ENCODE results near the gene TANGO6. TPM values are rescaled to one million over a fixed set of nuclear protein-coding genes. Genes with fewer than 3 reads are reported as not detected.

The TANGO6 gene
- total RNA-seq, 1 experiment from 2014 or later: 22.3 TPM

DNA sequence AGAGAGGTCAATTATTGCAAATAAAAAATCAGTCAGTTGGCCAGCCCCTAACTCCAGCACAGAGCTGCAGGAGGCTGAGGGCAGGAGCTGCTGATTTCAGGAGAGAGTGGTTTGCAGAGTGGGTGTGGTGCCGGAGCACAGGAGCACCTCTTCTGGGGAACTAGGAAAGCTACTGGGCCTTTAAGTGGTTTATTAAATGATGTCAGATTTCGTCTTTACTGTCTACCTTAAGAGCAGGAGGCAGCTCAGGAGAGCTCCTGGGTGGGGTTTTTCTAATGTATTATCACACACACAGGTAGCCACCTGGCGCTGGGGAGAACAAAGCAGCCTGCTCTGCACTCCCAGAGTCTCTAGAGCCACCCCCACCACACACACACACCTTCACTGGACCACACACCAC lies 250.6 kb downstream of the TANGO6 start:
- DNase-seq (ENCODE audit: low spot score): no peak

DNA sequence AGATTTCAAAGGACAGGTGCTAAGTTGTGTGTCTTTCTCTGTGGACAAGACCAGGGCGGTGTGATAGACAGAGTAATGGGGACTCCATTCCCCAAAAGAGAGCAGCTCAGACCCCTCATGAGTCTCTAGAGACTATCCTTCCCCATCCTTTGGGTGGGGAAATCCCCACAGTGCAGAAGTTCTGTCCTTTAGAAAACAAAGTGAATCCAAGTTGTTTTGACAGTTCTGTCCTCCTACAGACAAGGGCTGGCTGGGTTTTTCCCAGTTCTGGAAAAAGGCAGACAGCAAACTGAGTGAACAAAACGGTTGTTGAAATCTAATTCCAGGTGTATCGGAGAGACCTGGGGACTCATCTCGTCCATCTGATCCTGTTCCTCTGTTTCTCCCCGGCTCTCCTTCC lies 251.2 kb downstream of the TANGO6 start:
- no peak for DNase-seq (ENCODE audit: low spot score)

- no peak for DNase-seq (ENCODE audit: low spot score)
Measured at GRCh38 chr16:69095193-69095592, 251.9 kb downstream of the TANGO6 start.

- no peak for DNase-seq (ENCODE audit: low spot score)
Measured at GRCh38 chr16:69100071-69100691, 256.9 kb downstream of the TANGO6 start.

DNA sequence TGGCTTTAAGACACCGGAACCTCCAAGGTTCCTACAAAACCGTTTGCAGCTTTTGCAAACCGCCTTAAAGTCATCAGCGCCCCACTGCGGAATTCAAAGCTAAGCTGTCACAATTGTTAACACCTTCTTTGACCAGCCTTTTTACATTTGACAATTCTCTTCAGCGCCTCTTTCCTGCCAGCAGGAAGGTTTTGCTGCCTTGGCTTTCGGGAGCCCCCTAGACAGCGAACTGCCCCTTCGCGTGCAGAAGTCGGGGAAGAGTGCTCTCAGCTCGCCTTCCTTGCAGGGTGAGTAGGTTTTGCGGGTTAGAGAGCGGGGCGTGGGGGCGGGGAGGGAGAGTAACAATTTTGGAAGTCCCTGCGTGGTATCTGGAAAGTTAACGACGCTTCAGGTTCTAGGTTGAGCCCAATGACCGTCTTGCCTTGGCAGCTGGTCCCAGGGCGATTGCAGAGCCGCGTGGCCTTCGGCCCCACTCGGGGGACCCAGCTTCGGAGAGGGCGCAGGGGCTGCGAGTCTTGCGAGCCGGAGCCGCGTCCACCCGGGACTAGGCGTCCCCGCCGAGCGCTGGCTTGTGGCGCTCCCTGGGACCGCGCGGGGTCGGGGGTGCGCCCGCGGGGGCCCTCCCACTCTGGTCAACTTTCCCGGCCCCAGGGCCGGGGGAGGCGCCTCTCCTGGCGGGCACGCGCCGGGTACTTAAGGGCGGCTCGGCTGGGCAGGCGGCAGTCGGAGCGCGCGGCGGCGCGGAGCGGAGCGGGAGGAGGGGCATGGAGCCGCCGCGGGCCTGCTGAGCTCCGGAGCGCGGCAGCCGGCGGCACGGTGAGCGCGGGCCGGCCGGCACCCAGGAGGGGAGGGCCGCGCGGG lies 262.4 kb downstream of the TANGO6 start, which contains the start of gene HAS3:
TSS of gene HAS3 (plus strand) at position 153 of the 861 bp plus-strand sequence. CDS start 3,743 bp downstream, outside the sequence.
- DNase-seq (ENCODE audit: low spot score): peak; percentile 51

DNA sequence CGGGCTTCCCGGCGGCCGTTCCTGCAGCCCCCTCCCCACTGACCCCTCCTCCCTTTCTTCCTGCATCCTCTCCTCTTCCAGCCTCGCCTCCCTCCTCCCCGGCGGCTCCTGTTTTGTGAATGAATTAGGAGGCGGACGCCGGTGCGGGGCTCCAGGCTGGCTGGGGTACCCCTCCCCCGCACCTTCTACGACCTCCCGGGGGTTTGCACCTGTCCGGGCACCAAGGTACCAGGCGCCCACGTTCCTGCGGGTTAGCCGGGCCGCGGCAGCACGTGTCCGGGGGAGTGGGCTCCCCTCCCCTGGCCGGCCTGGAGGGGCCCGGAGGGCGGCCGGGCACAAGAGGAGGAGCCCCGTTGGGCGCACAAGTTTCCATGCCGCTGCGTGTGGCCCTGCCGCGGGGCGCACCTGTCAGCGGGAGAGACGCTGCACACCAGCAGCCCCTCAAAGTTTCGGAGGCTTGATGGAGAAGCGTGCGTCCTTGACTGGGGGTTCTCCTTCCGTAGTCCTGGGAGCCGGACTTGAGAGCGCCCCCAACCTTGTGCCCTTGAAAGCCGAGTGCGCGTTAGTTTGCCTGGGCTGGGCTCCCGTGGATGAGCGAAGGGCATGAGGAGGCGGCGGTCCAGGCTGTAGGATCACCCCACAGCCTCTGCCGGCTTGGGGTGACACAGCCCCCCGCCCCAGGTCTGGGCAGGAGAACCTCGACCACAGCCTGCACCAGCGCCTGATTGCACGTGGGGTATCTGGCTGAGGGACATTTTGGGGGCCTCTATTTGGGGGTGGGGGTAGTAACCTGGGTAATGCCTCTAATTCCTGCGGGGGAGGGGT lies 263.4 kb downstream of the TANGO6 start:
- DNase-seq (ENCODE audit: low spot score): no peak

- DNase-seq (ENCODE audit: low spot score): no peak
Measured at GRCh38 chr16:69107316-69107962, 264.1 kb downstream of the TANGO6 start.

- DNase-seq (ENCODE audit: low spot score): no peak
Measured at GRCh38 chr16:69108064-69108904, 265.0 kb downstream of the TANGO6 start.

- no peak for DNase-seq (ENCODE audit: low spot score)
Measured at GRCh38 chr16:69108905-69109252, 265.5 kb downstream of the TANGO6 start.

DNA sequence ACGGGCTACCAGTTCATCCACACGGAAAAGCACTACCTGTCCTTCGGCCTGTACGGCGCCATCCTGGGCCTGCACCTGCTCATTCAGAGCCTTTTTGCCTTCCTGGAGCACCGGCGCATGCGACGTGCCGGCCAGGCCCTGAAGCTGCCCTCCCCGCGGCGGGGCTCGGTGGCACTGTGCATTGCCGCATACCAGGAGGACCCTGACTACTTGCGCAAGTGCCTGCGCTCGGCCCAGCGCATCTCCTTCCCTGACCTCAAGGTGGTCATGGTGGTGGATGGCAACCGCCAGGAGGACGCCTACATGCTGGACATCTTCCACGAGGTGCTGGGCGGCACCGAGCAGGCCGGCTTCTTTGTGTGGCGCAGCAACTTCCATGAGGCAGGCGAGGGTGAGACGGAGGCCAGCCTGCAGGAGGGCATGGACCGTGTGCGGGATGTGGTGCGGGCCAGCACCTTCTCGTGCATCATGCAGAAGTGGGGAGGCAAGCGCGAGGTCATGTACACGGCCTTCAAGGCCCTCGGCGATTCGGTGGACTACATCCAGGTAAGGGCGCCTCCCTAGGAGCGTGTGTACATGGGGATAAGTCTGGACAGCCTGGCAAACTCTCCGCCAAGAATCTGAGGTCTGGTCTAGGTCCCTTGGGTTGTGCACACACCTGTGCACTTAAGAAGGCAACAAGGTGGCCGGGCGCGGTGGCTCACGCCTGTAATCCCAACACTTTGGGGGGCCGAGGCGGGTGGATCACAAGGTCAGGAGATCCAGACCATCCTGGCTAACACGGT lies 266.3 kb downstream of the TANGO6 start:
- no peak for DNase-seq (ENCODE audit: low spot score)

DNA sequence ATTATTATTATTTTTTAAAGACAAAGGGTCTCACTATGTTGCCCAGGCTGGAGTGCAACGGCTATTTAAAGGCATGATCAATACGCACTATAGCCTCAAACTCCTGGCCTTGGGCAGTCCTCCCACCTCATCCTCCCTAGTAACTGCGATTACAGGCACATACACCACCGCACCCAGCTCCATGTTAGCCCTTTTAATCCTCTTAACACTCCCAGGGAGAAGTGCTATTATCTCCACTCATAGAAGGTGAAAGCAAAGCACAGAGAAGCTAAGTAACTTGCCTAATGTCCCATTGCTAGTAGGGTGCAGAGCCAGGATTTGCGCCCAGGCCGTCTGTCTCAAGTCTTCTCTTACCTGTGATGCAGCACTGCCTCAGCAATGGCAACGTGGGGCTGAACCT lies 267.1 kb downstream of the TANGO6 start:
- DNase-seq (ENCODE audit: low spot score): no peak

DNA sequence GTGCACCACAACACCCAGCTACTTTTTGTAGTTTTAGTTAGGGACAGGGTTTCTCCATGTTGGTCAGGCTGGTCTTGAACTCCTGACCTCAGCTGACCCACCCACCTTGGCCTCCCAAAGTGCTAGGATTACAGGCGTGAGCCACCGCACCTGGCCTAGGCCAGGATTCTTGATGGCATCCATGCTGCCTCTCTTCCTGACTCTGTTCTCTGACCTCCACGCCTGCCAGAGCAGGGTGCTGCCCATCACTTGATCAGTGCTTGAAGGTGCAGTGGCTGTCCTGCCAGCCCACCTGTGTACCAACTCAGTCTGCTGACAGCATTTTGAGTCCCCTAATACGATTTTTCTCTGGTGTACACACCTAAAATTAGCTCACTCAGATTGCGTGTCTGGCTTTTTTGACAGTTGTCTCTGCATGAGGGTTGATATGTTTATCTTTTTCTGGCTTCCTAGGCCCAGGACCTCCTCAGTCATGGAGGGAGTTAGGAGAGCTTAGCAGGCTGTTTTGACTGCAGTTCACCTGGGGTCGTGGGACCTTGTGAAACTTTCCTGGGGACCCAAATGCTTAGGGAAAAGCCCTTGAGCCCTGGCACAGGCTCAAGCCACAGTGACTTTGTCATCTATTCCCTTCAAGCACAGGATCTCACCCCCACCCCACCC lies 268.0 kb downstream of the TANGO6 start:
- no peak for DNase-seq (ENCODE audit: low spot score)

GRCh38 chr16:69111876-69112230 lies 268.5 kb downstream of the TANGO6 start:
- no peak for DNase-seq (ENCODE audit: low spot score)

DNA sequence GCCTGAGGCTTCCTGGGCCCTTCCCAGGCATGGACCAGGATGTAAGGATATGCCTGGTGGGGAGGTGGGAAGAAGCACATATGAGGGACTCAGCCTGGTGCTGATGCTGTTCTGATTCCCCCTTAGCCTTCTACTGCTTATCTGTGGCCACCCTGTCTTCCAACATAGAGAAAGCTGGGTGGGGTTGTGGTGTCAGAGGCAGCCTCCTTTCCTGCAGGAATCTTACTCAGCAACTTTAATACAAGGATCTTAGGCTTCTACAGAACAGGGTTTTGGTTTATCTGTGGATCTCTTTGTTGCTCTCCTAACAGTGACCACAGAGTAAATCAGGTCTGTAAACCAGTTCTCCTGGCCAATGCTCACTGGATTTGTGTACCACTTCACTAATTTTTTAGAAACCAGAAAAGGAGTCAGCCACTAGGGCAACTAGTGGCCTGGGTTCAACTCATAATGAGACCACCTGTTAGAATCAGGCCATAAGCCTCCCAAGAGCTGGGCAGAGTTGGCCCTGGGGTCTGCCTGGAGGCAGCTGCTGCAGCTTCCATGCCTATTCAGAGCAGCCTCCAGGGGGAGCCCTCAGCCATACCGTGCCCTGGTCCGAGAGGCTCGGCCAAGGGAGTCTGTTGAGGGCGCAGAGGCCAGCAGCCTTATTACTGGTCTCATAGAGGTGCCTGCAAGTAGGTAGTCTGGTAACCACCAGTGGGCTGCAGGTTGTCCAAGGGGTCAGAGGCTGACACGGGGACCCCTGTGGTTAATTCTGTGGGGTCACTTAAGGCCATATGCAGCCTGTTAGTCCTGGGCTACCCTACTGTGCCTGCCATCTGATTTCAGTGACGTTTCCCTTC lies 269.2 kb downstream of the TANGO6 start:
- DNase-seq (ENCODE audit: low spot score): peak; percentile 56

- no peak for DNase-seq (ENCODE audit: low spot score)
Measured at GRCh38 chr16:69113216-69113615, 269.9 kb downstream of the TANGO6 start.

DNA sequence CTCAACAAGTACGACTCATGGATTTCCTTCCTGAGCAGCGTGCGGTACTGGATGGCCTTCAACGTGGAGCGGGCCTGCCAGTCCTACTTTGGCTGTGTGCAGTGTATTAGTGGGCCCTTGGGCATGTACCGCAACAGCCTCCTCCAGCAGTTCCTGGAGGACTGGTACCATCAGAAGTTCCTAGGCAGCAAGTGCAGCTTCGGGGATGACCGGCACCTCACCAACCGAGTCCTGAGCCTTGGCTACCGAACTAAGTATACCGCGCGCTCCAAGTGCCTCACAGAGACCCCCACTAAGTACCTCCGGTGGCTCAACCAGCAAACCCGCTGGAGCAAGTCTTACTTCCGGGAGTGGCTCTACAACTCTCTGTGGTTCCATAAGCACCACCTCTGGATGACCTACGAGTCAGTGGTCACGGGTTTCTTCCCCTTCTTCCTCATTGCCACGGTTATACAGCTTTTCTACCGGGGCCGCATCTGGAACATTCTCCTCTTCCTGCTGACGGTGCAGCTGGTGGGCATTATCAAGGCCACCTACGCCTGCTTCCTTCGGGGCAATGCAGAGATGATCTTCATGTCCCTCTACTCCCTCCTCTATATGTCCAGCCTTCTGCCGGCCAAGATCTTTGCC lies 271.1 kb downstream of the TANGO6 start:
- DNase-seq (ENCODE audit: low spot score): no peak

DNA sequence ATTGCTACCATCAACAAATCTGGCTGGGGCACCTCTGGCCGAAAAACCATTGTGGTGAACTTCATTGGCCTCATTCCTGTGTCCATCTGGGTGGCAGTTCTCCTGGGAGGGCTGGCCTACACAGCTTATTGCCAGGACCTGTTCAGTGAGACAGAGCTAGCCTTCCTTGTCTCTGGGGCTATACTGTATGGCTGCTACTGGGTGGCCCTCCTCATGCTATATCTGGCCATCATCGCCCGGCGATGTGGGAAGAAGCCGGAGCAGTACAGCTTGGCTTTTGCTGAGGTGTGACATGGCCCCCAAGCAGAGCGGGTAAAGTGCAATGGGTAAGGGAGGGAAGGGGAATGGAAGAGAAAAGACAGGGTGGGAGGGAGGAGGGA lies 271.6 kb downstream of the TANGO6 start:
- DNase-seq (ENCODE audit: low spot score): no peak

DNA sequence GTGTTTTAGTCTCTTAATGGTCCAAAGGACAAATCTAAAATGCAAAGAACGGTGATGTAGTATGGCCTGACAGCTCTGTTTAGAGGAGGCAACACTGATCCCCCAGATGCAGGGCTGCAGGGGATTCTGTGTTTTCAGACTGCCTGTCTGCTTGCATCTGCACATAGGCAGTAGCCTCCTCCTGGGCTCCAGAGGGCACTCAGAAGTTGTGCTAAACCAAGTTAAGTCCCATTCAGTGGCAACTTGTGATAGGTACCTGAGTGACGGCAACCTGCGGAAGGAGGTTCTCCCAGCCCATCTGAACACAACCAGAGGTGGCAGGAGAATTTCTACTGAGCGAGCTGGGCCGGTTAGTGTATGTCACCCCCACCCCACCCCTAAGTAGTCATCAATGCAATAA lies 272.0 kb downstream of the TANGO6 start:
- no peak for DNase-seq (ENCODE audit: low spot score)

All from A172 (cell line).